GM18867 (cell line): Measurements from ENCODE around the gene YDJC.
"Not testable (repeated sequence)": the region's sequence is repeated elsewhere in the genome, so short reads cannot be mapped to it uniquely, and the experiment has no call there.

ENCODE experiments used
- ATAC-seq: cut with Tn5 transposase; IDR thresholded peaks from one replicate; pipeline ENCODE4 v1.9.1; 2021; ENCODE audit warnings: mild to moderate bottlenecking, moderate library complexity; ENCODE audit not compliant: unreplicated experiment

YDJC gene

GRCh38 chr22:21652010-21652546 is 22.3 kb upstream of the YDJC start:
- ATAC-seq, result peak; percentile 85

GRCh38 chr22:21651521-21652009 is 21.7 kb upstream of the YDJC start:
- ATAC-seq, result no peak

GRCh38 chr22:21650823-21651520 is 21.1 kb upstream of the YDJC start:
- no peak for ATAC-seq

- ATAC-seq, result no peak
Observed at GRCh38 chr22:21650280-21650679, 20.5 kb upstream of the YDJC start.

- ATAC-seq, result no peak
Observed at GRCh38 chr22:21646608-21647590, 17.1 kb upstream of the YDJC start.

GRCh38 chr22:21645513-21645912 is 15.7 kb upstream of the YDJC start:
- ATAC-seq, result not testable (repeated sequence)

- no peak for ATAC-seq
Observed at GRCh38 chr22:21643533-21644357, 13.9 kb upstream of the YDJC start.

GRCh38 chr22:21642584-21643448 is 13.0 kb upstream of the YDJC start:
- ATAC-seq, result no peak

GRCh38 chr22:21641789-21642583 is 12.2 kb upstream of the YDJC start, which contains the start of gene SDF2L1:
SDF2L1 (plus strand) TSS chr22:21642302; CDS start chr22:21642337, 35 bp downstream.
- peak; percentile 92 for ATAC-seq

GRCh38 chr22:21641417-21641788 is 11.6 kb upstream of the YDJC start:
- peak; percentile 10 for ATAC-seq

GRCh38 chr22:21640810-21641209 is 11.0 kb upstream of the YDJC start:
- no peak for ATAC-seq

GRCh38 chr22:21639359-21639758 is 9.5 kb upstream of the YDJC start:
- ATAC-seq, result no peak

GRCh38 chr22:21637450-21637849 is 7.6 kb upstream of the YDJC start:
- not testable (repeated sequence) for ATAC-seq

GRCh38 chr22:21636629-21637218 is 6.9 kb upstream of the YDJC start:
- ATAC-seq, result no peak

- ATAC-seq, result no peak
Observed at GRCh38 chr22:21635771-21636510, 6.1 kb upstream of the YDJC start.

- no peak for ATAC-seq
Observed at GRCh38 chr22:21634844-21635243, 5.0 kb upstream of the YDJC start.

- ATAC-seq, result no peak
Observed at GRCh38 chr22:21634081-21634480, 4.3 kb upstream of the YDJC start.

- ATAC-seq, result no peak
Observed at GRCh38 chr22:21633481-21633880, 3.7 kb upstream of the YDJC start.
